ENCODE data around the gene ZFHX2.

DNA sequence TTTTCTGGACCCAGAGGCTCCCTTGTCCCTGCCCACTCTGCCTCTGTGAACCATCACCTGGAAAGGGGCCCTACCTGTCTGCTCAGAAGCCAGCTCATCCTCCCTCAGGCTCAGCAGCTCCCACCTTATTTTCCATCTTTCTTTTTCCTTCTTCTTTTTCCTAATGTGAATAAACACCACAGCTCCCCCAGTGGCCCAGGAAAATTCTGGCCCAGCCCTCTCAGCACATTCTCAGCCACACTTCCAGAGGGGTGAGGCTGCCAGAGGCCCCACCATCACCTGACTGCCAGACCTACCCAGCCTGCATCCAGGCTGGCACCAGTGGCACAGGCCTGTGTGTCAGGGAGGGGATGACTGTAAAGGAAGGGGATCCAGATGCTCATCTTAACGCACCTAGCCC is 23.0 kb downstream of the ZFHX2 start:
- TF ChIP-seq POLR2A (IDR thresholded peaks at IDR 0.05; ENCODE audit: low read length) (no peak), GATA1 (IDR thresholded peaks at IDR 0.05; ENCODE audit: low read depth, low read length) (no peak)

All from erythroblast (primary cell).